Bone marrow (tissue), 2 donors: ENCODE results near the gene ABO.
"Not testable (repeated sequence)": the region's sequence is repeated elsewhere in the genome, so short reads cannot be mapped to it uniquely, and the experiment has no call there.

Experiments used
- DNase-seq, 2 donors: peaks; one replicate each; lab custom pipeline; 2025; lab: John Stamatoyannopoulos, UW

Gene ABO

GRCh38 chr9:133225171-133226011 is 49.6 kb downstream of the ABO start:
- DNase-seq = no peak

GRCh38 chr9:133224762-133225161 is 50.2 kb downstream of the ABO start:
- DNase-seq = no peak

GRCh38 chr9:133223159-133223756 is 51.7 kb downstream of the ABO start:
- not testable (repeated sequence) for DNase-seq

- DNase-seq = not testable (repeated sequence)
Observed at GRCh38 chr9:133221994-133222393, 53.0 kb downstream of the ABO start.

GRCh38 chr9:133221177-133221809 is 53.7 kb downstream of the ABO start:
- DNase-seq = no peak

- DNase-seq = not testable (repeated sequence)
Observed at GRCh38 chr9:133218049-133218975, 56.7 kb downstream of the ABO start.

- not testable (repeated sequence) for DNase-seq
Observed at GRCh38 chr9:133217333-133217988, 57.5 kb downstream of the ABO start.

GRCh38 chr9:133214276-133214675 is 60.7 kb downstream of the ABO start:
- not testable (repeated sequence) for DNase-seq

- DNase-seq = no peak
Observed at GRCh38 chr9:133210609-133211008, 64.4 kb downstream of the ABO start.

GRCh38 chr9:133210202-133210532 is 64.8 kb downstream of the ABO start:
- no peak for DNase-seq

- not testable (repeated sequence) for DNase-seq
Observed at GRCh38 chr9:133209327-133210201, 65.4 kb downstream of the ABO start.

GRCh38 chr9:133208880-133209300 is 66.1 kb downstream of the ABO start, which contains the start of gene OBP2B:
Gene OBP2B (minus strand): TSS chr9:133209250. CDS start chr9:133209199, 51 bp downstream.
- not testable (repeated sequence) for DNase-seq

- not testable (repeated sequence) for DNase-seq
Observed at GRCh38 chr9:133208171-133208879, 66.7 kb downstream of the ABO start.

GRCh38 chr9:133207540-133208170 is 67.3 kb downstream of the ABO start:
- DNase-seq = no peak

GRCh38 chr9:133207021-133207531 is 67.9 kb downstream of the ABO start:
- DNase-seq = no peak

- no peak for DNase-seq
Observed at GRCh38 chr9:133205996-133206931, 68.7 kb downstream of the ABO start.

GRCh38 chr9:133205481-133205887 is 69.5 kb downstream of the ABO start:
- not testable (repeated sequence) for DNase-seq
